OCI-LY1 (cell line): ENCODE data around the gene PLAC9.

Experiments used
- EZH2 ChIP-seq: fragments of 200-600 bp; sonication (generic), shearing (Covaris generic); IDR thresholded peaks from 2 replicates; pipeline ENCODE4 v1.8.0; 2017; ENCODE audit warnings: borderline replicate concordance, mixed run types, mild to moderate bottlenecking, antibody characterized with exemption, low read length, moderate library complexity, mixed read lengths
- TF ChIP-seq, protein P1 (sequence below): fragments of 200-600 bp; sonication (generic), shearing (Covaris generic); IDR thresholded peaks from 2 replicates; pipeline ENCODE4 v1.5.1; 2017; ENCODE audit warnings: mild to moderate bottlenecking, antibody characterized with exemption, low read length, moderate library complexity, mixed read lengths

DNA sequence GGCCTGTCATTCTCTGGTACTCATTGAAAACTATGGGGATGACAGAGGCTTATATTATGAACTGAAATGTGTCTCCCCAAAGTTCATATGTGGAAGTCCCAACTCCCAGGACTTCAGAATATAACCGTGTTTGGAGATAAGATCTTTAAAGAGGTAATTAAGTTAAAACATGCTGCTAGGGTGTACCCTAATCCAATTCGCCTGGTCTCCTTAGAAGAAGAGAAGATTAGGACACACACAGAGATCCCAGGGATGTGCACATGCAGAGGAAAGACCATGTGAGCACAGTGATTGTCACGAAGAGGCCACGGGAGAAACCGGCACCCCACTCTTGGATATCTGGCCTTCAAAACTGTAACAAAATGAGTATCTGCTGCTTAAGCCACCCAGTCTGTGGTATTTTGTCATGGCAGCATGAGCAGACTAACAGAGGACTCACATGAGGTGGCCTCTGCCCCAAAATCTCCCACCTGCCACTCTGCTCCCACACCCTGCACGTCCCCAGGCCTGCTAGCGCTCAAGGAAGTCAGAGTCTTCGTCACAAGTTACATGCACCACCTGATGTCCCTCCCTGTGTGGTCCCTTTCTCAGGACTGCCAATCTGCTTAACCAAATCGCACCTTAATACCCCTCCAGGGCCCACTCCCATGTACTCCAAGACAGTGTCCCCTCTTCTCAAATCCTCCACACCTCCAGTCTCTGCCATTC lies 26.8 kb downstream of the PLAC9 start:
- TF ChIP-seq, protein P1, sequence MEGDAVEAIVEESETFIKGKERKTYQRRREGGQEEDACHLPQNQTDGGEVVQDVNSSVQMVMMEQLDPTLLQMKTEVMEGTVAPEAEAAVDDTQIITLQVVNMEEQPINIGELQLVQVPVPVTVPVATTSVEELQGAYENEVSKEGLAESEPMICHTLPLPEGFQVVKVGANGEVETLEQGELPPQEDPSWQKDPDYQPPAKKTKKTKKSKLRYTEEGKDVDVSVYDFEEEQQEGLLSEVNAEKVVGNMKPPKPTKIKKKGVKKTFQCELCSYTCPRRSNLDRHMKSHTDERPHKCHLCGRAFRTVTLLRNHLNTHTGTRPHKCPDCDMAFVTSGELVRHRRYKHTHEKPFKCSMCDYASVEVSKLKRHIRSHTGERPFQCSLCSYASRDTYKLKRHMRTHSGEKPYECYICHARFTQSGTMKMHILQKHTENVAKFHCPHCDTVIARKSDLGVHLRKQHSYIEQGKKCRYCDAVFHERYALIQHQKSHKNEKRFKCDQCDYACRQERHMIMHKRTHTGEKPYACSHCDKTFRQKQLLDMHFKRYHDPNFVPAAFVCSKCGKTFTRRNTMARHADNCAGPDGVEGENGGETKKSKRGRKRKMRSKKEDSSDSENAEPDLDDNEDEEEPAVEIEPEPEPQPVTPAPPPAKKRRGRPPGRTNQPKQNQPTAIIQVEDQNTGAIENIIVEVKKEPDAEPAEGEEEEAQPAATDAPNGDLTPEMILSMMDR: no peak
- TF ChIP-seq EZH2: no peak
